ENCODE results near the gene SLC38A5. TPM values are rescaled to one million over a fixed set of nuclear protein-coding genes. Genes with fewer than 3 reads are reported as not detected.

The SLC38A5 gene
- total RNA-seq, 6 experiments from 2014 or later: 0.40 to 0.91 (median 0.79) TPM; not detected in 1

GRCh38 chrX:48470833-48471118 lies 716 bp upstream of the SLC38A5 start:
- no peak overlapping the region for H3K27ac Mint-ChIP-seq
- H3K4me3 Mint-ChIP-seq: no peak overlapping the region
- DNase-seq: no peak
- peaks cover 2% of the 10 kb centered on the region for H3K4me1 Mint-ChIP-seq (ENCODE audit: low read depth)
- no peaks in the 10 kb centered on the region for H3K36me3 Mint-ChIP-seq (ENCODE audit: low read depth)
- no peak for TF ChIP-seq CTCF (IDR thresholded peaks at IDR 0.05)
- no peaks in the 10 kb centered on the region; the same call in 1 of the 2 replicates for H3K27me3 Mint-ChIP-seq (ENCODE audit: insufficient read depth)
- H3K9me3 Mint-ChIP-seq: no peaks in the 10 kb centered on the region

GRCh38 chrX:48468693-48469691 lies 1.1 kb downstream of the SLC38A5 start:
- H3K36me3 Mint-ChIP-seq (ENCODE audit: low read depth): no peaks in the 10 kb centered on the region
- TF ChIP-seq CTCF (IDR thresholded peaks at IDR 0.05): peak; percentile 26; the same call in 1 of the 2 replicates
- H3K4me3 Mint-ChIP-seq: no peak overlapping the region
- no peak for DNase-seq
- no peaks in the 10 kb centered on the region; the same call in 1 of the 2 replicates for H3K27me3 Mint-ChIP-seq (ENCODE audit: insufficient read depth)
- H3K27ac Mint-ChIP-seq: no peak overlapping the region
- no peaks in the 10 kb centered on the region for H3K9me3 Mint-ChIP-seq
- H3K4me1 Mint-ChIP-seq (ENCODE audit: low read depth): peaks cover 12% of the 10 kb centered on the region

GRCh38 chrX:48468247-48468671 lies 1.8 kb downstream of the SLC38A5 start:
- Mint-ChIP-seq H3K4me1 (ENCODE audit: low read depth) (peaks cover 12% of the 10 kb centered on the region), H3K36me3 (ENCODE audit: low read depth) (no peaks in the 10 kb centered on the region), H3K27me3 (ENCODE audit: insufficient read depth) (no peaks in the 10 kb centered on the region; the same call in 1 of the 2 replicates), H3K4me3 (no peak overlapping the region), H3K9me3 (no peaks in the 10 kb centered on the region), H3K27ac (no peak overlapping the region)
- no peak for DNase-seq
- TF ChIP-seq CTCF (IDR thresholded peaks at IDR 0.05): no peak

GRCh38 chrX:48467281-48467761 lies 2.7 kb downstream of the SLC38A5 start:
- Mint-ChIP-seq H3K27ac (no peak overlapping the region), H3K4me3 (no peak overlapping the region), H3K4me1 (ENCODE audit: low read depth) (peaks cover 12% of the 10 kb centered on the region), H3K27me3 (ENCODE audit: insufficient read depth) (no peaks in the 10 kb centered on the region; the same call in 1 of the 2 replicates), H3K9me3 (no peaks in the 10 kb centered on the region), H3K36me3 (ENCODE audit: low read depth) (no peaks in the 10 kb centered on the region)
- no peak for TF ChIP-seq CTCF (IDR thresholded peaks at IDR 0.05)
- no peak for DNase-seq

GRCh38 chrX:48466696-48467095 lies 3.4 kb downstream of the SLC38A5 start:
- H3K9me3 Mint-ChIP-seq: no peaks in the 10 kb centered on the region
- peaks cover 12% of the 10 kb centered on the region for H3K4me1 Mint-ChIP-seq (ENCODE audit: low read depth)
- no peak overlapping the region for H3K27ac Mint-ChIP-seq
- TF ChIP-seq CTCF (IDR thresholded peaks at IDR 0.05): peak; percentile 23; the same call in 1 of the 2 replicates
- no peak overlapping the region for H3K4me3 Mint-ChIP-seq
- DNase-seq: no peak
- no peaks in the 10 kb centered on the region for H3K36me3 Mint-ChIP-seq (ENCODE audit: low read depth)
- H3K27me3 Mint-ChIP-seq (ENCODE audit: insufficient read depth): no peaks in the 10 kb centered on the region; the same call in 1 of the 2 replicates
